HG03571 (cell line): ENCODE data around the gene PRSS38.

Experiments used
- ATAC-seq: cut with Tn5 transposase; IDR thresholded peaks from one replicate; pipeline ENCODE4 v1.9.1; 2021; ENCODE audit not compliant: unreplicated experiment

PRSS38 gene

DNA sequence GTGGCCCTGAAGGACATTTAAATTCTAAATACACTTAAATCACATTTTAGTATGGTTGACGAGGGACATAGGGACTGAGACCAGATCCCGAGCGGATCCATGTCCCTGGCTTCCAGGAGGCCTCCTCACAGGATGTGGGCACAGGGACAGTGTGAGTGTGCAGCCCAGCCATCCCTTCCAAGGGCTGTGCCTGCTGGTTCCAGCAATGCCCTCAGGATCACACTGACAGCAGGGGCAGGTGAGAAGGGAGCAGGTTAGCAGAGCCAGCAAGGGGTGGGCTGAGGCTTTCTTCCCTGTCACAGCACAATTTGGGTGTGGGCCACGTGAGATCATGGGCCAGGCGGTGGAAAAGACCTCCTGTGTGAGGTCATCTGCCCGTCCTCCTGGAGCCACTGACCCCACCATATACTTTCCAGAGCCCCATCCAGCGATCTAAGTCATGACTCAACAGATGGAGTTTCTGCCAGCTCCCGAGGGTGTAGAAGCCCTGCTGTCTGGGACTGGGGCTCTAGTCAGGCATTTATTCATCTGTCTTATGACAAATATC is 37.0 kb upstream of the PRSS38 start:
- no peak for ATAC-seq

DNA sequence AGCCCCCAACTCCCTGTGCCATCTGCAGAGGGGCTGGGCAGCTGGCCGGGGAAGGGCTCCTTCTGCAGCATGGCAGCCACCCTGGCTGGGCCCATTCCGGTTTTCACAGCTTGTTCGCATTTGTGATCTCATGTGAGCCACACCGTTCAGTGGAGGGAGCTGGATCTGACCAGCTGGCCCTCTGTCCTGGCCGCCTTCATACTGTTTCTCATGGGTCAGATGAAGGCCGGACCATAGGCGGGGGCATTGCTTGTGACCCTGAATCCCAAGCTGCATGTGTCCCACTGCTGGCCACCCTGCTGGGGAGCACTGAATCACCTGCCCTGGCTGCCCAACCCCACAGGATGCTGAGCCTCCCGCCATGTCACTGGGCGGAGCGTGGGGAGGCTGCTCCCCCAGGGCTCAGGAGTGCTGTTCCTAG is 36.4 kb upstream of the PRSS38 start:
- ATAC-seq = no peak

DNA sequence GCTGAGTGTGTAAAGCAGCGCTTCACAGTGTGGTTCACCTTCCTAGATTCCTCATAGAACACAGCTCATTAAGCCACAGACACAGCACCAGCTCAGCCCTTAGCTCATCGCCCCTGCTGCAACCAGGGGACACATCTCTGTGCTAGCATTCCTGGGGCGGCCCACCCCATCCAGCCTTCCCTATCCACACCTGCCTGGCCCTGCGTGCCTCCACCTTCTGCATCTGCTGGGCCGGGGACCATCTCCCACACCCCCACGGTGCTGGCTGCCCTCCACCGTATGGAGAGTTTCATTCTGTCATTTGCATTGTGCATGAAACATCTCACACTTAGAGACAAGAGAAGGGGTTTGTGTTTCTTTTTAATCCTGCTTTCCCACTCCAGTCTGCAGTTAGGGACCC is 35.8 kb upstream of the PRSS38 start:
- ATAC-seq = no peak

DNA sequence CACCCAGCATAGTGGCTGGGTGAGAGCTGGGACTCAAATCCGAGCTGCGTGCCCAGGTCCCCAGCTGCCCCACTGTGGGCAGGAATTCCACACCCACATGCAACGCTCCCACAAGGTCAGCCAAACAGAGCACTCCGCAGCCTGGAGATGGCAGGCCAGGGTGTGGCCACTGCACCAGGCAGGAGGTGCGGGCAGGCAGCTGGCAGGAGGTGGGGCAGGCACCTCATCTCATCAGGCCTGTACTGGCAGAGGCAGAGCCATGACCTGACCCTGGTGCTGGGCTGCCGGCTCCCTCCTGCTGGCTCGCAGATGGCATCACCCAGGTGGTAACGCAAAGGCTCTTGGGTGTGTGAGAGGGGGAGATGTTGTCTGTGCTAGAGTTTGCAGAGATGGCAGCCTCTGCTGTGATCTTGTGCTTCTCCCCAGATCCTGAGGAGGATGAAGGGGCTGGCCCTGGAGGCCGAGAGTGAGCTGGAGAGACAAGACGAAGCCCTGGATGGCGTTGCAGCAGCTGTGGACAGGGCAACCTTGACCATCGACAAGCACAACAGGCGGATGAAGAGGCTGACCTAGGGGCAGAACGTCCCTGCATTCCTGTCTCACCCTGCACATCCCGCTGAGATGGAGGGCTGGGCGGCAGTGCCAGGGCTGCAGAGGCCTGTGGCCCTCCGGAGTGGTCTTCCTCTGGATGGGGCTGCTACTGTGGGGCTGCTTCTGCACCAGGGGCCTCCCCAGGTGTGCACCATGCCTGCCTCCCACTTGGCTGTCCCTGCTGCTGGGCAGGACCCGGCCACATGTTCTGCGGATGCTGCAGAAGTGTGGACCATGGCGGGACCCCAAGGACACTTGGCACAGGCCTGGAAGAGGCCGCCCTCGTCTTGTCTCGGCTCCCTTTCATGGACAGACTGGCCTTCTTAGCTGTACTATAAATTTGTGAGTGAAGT is 35.1 kb upstream of the PRSS38 start:
- ATAC-seq = no peak

DNA sequence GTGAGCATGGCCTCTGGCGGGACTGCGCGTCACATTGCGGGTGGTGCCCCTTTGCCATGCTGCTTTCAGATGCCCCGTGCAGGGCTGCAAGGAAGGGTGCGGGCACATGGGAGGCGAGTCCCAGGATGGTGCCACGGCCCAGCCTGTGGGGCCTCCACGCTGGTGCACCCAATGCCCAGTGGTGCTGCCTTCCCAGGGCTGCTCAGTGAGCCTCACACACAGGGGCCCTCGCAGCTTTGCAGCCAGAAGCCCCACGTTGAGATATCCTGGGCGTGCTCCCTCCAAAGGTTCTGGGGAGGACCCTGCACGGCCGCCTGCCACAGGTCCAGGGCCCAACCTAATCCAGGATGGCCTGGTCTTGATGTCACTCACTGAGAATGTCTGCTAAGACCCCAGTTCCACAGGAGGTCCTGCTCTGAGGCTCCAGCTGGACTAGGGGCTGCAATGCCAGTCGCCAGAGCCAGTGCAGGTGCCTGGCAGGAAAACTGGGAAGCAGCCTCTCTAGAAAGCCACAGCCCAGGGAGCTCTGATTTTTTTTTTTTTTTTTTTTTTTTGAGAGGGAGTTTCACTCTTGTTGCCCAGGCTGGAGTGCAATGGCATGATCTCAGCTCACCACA is 34.1 kb upstream of the PRSS38 start:
- ATAC-seq = no peak

DNA sequence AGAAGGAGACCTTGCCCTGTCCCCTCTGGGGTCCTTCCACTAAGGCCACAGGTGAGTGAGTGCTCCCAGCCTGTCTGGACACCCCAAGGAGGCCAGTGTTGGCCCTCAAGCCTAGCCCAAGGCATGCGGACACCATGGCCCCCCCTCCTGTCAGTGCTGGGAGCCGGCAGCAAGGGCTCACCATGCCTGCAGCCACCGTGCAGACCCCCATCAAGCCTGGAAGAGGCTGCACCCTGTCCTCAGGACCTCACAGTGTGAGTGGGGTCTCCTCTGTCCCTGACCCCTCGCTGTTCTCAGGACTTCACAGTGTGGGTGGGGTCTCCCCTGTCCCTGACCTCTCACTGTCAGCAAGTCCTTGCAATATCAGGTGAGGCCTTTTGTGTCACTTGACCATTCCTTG is 33.2 kb upstream of the PRSS38 start:
- no peak for ATAC-seq

DNA sequence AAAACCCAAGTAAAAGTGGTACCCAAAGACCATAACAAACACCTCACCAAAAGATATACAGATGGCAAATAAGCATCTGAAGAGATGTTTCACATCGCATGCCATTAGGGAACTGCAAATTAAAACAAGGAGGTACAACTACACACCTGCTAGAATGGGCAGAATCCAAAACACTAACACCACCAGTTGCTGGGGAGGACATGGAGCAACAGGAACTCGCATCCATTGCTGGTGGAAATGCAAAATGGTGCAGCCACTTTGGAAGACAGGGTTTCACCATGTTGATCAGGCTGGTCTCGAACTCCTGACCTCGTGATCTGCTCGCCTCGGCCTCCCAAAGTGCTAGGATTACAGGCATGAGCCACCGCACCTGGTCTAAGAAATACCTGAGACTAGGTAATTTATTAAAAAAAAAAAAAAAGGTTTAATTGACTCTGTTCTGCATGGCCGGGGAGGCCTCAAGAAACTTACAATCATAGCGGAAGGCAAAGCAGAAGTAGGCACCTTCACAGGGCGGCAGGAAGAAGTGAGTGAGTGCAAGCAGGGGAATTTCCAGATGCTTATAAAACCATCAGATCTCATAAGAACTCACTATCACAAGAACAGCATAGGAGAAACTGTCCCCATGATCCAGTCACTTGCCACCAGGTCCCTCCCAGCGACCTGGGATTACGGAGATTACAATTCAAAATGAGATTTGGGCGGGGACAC is 30.2 kb upstream of the PRSS38 start:
- no peak for ATAC-seq

DNA sequence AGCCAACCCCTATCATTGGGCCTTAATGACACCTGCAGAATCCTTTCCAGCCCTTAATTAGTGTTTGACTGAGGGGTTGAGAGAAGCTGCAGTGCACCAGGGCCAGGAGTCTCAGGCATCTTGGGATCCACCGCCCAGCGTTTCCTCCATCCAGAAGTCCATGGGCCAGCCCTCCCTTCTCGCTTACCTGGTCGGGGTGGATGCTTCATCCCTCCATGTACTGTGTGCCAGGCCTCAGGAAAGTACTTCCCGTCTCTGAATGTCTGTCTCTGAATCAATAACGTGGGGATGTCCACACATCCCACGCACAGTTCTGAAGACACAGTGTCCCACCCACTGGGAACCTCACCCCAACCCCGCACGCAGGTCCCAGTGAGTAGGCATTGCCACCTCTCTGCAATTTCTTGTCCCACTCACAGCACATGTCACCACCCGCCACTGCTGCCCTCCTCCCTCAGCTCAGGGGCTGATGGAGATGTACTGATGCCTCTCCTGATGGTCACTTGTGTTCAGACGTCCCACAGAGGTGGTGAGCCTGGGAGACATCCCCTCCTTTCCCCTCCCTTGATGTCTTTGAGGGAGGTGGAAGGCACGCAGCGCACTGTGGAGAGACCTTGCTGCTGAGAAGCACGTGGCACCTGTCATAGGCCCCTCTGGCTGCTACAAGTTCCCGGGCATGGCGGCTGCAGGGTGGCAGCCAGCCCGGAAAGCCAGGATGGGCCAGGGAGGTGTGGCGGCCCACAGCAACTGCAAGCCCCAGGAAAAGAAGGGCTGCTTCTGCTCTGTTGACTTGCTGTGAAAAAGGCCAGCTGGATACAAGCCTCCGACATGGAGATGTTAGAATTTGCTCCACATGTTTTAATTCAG is 29.4 kb upstream of the PRSS38 start:
- ATAC-seq = no peak

DNA sequence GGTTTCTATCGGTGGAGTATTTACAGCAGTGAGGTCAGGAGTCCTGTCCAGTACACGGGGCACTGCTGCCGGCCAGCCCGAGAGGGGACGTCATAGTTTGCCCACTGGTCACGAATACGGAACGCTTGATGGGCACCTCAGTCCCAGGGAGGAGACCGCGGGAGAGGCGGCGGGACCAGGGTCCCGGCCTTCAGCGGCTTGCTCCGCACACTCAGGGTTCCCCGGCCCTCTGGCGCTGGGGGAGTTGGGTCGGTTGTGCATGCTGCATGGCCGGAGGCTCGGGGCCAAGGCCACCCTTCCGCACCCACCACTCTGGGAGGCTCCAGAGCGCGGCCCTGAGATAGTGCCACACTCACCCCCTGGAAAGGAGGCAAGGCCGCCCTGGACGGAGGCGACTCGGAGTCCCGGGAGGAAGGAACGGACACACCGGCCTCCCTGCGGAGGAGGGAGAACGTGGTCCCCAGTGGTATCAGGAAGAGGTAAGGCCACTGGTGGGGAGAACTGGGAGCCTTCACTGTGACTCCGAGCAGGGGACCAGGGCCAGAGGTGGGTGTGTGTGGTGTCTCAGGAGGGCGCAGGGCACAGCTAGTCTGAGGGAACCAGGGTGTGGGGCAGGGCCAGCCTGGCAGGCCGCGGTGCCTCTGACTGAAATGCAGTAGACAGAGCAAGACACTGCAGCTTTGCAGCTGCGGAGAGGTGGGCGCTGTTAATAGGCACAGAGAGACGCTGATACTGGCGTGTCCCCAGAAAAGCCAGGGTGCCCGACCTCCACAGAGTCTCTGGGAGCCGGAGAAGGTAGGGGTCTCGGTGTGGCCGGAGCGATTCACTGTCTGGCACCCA is 28.6 kb upstream of the PRSS38 start:
- no peak for ATAC-seq

DNA sequence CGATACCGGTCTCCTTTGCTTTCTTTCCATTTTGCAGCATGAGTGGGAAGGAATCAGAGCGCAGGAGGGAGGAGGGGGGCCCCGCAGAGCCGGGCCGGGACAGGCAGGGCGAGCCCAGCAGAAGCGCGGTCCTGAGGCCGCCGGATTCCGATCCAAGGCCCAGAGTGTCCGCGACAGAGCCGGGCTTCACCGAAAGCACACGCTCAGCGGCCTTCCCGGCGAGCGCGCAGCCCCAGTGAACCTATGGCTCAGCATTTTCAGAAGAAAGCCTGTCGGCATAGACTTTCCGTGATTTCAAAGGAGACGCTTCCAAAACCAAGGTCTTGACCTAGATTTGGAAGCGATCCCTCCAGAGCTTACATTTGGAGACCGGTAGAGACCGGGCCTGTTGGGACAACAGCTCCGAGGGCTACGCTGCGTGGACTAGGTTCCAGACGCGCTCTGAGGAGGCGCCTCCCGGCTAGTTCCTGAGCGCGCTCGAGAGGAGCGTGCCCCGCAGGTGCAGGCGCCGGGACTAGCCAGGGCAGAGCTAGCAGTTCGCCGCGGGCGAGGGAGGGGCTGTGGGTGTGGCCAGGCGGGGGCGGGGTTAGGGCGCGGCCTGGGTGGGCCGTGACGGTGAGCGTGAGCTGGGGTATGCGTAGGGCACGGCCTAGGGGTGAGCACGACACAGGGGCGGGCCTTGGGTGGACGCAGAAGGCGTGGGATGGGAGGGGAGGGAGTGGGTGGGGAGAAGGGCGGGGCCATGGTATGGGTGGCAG is 27.8 kb upstream of the PRSS38 start:
- peak; percentile 89 for ATAC-seq

DNA sequence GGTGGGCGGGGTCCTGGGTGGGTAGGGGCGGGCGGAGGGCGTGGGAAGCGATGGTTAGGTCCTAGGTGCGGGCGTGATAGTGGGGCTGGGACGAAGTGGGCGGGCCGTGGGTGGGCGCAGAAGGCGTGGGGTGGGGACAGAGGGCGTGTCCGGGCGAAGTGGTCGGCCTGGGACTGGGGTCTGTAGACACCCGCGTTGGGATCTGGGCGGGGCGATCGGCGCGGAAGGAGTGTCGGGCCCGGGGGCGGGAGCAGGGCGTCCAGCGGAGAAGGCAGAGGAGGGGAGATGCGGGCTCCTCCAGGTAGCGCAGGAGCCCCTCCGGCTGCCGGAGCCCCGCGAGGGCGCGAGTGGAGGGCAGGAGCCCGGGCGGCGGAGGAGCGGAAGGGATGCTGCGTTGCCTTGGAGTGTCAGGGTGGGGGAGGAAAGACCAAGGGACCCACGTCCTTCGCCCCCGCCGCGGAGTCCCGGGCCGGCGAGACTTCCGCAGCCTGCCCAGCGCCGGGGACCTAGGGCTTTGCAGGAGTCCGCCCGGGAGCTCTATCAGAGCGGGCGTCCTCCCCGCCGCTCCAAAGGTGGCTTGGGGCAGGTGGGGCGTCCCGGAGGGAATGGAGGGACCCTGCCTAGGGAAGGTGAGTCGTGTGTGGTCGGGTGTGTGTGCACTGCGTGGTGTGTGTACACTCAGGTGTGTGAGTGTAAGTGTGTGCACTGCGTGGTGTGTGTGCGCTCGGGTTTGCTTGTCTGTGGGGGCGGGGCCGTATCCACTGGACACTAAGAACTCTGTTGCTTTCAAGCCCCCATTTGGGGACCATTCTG is 27.0 kb upstream of the PRSS38 start:
- ATAC-seq = peak; percentile 54

DNA sequence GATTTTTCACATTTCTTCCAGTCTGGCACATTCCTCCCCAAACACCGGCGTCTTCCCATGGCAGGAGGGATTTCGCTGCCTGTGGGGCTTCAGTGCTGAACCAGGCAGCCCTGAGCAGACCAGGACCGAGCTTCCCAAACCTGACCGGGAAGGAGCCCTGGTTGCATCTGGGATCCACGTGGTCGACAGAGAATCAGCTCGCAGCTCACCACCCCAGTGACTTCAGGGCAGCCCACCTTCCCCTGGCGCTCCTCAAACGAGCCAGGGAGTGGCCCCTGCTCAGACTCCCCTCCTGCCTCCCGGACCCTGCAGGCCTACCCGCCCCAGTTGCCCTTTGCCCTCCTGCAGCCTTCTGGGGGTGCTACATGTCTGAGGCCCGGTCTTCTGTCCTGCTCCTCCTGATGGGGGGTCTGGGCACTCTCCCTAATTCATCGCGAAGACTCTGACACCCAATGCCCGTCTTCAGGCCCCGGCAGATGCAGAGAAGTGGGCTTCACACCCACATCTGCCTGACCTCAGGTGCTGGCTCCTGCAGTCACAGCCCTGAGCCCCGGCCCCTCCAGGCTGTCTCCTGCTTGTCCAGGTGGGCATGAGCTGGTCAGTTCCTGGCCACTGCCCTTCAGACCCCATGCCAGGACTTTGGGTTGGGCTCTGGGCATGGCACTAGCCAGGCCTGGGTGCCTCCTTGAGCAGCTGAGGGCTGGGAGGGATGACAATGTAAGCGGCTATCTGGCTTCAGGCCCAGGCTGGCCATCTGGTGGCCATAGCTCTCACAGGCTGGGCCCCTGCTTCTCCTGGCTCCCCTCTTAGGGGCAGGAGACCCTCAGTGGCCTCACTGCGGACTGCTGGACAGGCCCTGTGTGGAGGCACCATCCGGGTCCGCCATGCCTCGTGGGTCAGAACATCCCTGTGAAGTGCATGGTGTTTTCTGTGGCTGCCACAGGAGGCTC is 26.1 kb upstream of the PRSS38 start:
- no peak for ATAC-seq

DNA sequence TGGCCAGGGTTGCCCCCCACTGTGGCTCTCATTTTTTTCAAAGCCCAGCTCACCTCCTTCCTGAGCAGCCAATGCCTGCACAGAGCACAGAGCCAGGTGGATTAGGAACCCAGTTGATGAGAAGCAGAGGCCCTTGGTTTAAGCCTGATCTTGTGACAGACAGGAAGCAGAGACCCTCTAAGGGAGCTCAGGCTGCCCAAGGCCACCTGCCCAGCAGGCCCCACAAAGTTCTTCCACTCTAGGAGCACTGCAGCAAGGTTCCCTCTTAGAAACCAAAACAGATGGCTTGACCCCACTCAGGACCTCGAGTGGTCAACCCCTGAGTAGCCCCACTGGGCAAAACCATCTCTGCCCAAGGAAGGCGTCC is 25.5 kb upstream of the PRSS38 start:
- ATAC-seq = no peak

DNA sequence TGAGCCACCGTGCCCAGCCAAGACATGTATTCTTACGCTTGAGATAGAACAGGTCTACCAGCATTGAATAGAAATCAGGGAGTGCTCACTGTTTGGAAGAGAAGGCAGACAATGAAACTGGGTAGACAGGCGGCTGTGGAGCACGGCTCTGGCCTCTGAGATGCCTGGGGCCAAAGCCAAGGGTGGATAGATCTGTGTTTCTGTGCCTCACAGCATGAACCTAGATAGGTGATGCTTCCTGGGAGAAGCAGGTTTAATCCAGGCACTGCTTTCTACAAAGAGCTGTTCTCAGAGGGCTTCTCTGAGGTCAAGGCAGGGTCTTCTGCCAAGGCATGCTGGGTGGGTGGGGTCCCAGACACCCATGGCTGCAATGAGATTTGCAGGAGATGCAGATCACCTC is 24.6 kb upstream of the PRSS38 start:
- no peak for ATAC-seq

DNA sequence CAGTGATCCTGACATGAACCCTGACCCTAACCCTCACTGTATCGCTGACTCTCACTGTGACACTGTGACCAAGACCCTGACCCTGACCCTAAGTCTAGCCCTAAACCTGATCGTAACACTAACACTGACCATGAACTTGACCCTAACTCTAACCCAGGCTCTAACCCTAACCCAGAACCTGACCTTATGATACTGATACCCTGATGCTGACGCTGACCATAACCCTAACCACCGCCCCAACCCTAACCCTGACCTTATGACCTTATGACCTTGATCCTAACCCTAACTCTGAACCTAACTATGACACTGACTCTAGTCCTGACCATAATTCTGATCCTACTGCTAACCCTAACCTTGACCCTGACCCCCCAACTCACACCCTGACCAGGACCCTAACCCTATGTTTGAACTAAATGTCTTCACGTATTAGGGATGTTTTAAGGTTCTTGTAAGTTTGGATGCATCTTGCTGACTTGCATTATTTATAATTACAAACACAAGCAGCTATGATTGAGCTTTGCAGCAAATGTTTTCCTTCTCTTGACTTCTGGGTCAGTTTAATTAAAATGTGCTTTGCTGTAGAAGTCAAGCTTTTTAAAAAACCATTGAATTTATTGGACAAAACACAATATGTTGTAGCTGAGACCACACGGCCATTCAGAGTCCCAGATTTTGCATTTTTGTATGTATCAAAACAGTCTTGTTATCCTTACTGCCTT is 23.9 kb upstream of the PRSS38 start:
- ATAC-seq = no peak
